Measurements from ENCODE around the gene AUTS2. TPM values are rescaled to one million over a fixed set of nuclear protein-coding genes. Genes with fewer than 3 reads are reported as not detected.

AUTS2 gene
- total RNA-seq, 1 donor from 2014 or later: 9.9 TPM

DNA sequence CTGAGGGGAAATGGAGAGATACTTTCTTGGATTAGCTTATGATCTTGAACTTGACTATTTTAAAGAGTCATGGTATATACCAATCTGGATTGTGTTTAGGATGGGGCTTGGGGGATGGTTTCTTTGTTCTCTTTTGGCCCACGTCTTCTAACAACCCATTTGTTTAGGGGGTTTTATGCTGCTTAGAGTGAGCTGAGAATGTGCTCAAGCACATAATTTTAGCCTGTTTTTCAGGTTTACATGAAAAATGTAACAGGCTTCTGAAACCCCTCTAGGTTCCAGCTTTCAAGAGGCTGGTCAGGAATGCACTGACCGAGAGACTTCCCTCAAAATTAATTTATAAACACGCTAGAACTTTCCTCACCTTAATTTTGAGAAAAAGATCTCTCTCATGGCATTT is 94.3 kb downstream of the AUTS2 start:
- DNase-seq (ENCODE audit: low read depth): no peak
- H3K36me3 ChIP-seq (ENCODE audit: control insufficient read depth, insufficient read depth, low read length): no peaks in the 10 kb centered on the region
- TF ChIP-seq, protein P1, sequence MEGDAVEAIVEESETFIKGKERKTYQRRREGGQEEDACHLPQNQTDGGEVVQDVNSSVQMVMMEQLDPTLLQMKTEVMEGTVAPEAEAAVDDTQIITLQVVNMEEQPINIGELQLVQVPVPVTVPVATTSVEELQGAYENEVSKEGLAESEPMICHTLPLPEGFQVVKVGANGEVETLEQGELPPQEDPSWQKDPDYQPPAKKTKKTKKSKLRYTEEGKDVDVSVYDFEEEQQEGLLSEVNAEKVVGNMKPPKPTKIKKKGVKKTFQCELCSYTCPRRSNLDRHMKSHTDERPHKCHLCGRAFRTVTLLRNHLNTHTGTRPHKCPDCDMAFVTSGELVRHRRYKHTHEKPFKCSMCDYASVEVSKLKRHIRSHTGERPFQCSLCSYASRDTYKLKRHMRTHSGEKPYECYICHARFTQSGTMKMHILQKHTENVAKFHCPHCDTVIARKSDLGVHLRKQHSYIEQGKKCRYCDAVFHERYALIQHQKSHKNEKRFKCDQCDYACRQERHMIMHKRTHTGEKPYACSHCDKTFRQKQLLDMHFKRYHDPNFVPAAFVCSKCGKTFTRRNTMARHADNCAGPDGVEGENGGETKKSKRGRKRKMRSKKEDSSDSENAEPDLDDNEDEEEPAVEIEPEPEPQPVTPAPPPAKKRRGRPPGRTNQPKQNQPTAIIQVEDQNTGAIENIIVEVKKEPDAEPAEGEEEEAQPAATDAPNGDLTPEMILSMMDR (IDR thresholded peaks at IDR 0.05; ENCODE audit: insufficient read depth, low read length, poor library complexity, severe bottlenecking): no peak
- H3K27me3 ChIP-seq (ENCODE audit: control insufficient read depth, insufficient read depth, low read length): no peaks in the 10 kb centered on the region
- H3K4me3 ChIP-seq (ENCODE audit: low read depth, low read length): no peak overlapping the region

DNA sequence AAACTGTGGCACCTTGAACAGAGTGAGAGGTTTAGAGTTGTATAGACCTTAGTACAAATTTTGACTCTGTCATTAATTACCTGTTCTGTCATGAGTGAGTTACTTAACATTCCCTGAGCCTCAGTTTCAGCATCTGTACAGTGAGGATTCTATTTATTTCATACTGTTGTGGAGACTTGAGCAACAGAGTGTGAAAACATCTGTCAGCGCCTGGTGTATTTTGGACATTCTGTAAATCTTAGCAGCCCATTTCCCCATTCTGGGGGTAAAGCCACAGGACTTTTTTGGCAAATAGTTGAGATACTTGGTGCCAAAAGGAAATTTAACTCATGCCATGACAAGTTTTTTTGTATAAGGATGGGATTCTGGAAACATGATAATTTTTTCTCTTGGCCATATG is 94.8 kb downstream of the AUTS2 start:
- no peak for DNase-seq (ENCODE audit: low read depth)
- TF ChIP-seq, protein P1 (IDR thresholded peaks at IDR 0.05; ENCODE audit: insufficient read depth, low read length, poor library complexity, severe bottlenecking): no peak

DNA sequence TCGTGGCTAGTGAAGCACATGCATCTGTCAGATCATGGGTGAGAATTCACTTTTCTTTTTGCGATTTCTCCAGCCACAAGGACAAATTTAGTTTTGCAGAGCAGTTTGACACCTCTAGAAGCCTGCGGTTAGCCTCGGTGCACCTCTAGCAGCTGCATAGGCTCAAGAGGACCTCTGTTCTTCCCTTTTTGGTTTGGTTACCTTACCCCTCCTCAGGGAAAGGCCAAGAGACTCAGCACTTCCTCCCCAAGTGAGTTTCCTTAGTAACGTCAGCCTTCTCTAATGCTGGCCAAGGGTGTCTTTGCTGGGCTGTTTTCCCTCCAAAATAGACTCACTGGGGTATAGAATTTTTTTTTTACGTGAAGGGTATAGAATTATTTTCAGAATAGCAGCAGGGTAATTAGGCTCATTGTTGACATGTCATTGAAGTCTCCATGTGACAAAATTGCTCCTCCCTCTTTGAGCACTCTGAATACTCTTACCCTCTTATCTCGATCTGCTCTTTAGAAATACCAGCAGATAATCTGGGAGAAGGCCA is 97.8 kb downstream of the AUTS2 start:
- TF ChIP-seq, protein P1 (IDR thresholded peaks at IDR 0.05; ENCODE audit: insufficient read depth, low read length, poor library complexity, severe bottlenecking): no peak
- H3K4me3 ChIP-seq (ENCODE audit: low read depth, low read length): no peak overlapping the region

More for the DNA sequence above, 94.8 kb downstream of the AUTS2 start:
- Histone ChIP-seq H3K27me3 (ENCODE audit: control insufficient read depth, insufficient read depth, low read length) (no peaks in the 10 kb centered on the region), H3K4me3 (ENCODE audit: low read depth, low read length) (no peak overlapping the region), H3K36me3 (ENCODE audit: control insufficient read depth, insufficient read depth, low read length) (no peaks in the 10 kb centered on the region)

DNA sequence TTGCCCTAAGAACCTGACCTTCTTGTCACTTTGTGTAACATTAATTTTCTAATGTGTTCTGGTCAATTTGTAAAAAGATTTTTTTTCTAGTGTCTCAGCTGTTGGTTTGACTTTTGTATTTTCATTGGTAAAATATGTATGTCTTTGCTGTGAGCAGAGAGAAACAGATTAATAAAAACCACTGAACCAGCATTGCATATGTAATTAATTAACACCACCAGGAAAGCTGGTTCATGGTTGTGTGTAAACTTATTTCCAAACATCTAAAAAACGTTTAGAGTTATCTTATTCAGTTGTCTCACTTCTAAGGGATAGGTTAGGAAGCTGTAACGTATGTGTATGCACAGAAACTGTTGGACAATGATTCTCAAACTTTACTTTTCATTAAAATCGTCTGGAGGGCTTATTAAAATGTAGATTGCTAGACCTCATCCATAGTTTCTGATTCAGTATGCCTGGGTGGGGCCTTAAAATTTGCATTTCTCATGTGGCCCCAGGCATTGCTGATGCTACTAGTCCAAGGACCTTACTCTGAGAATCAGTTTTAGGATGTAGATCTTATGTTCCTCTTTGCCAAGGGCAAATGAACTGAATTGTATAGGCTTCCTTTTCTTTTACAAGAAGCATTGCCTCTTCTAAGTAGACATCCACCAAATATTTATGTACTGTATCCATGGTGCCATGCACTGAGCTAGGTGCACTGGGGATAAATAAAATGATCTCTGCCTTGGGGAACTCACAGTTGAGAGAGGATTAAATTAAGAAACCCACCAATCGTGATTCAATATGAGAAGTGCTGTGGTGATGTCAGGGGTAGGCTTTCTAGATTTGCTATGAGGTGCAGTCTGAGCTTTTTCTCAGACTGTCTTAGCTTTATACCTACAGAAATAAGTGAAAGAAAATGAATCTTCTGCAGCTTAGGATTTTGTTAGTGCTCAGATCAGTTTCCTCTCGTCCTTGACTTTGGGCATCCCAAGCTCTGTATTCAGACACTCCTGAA is 98.7 kb downstream of the AUTS2 start:
- H3K36me3 ChIP-seq (ENCODE audit: control insufficient read depth, insufficient read depth, low read length): no peaks in the 10 kb centered on the region
- DNase-seq (ENCODE audit: low read depth): no peak
- H3K27me3 ChIP-seq (ENCODE audit: control insufficient read depth, insufficient read depth, low read length): no peaks in the 10 kb centered on the region
- TF ChIP-seq, protein P1 (IDR thresholded peaks at IDR 0.05; ENCODE audit: insufficient read depth, low read length, poor library complexity, severe bottlenecking): no peak
- no peak overlapping the region for H3K4me3 ChIP-seq (ENCODE audit: low read depth, low read length)

More for the DNA sequence above, 97.8 kb downstream of the AUTS2 start:
- DNase-seq (ENCODE audit: low read depth): no peak
- Histone ChIP-seq H3K36me3 (ENCODE audit: control insufficient read depth, insufficient read depth, low read length) (no peaks in the 10 kb centered on the region), H3K27me3 (ENCODE audit: control insufficient read depth, insufficient read depth, low read length) (no peaks in the 10 kb centered on the region)

DNA sequence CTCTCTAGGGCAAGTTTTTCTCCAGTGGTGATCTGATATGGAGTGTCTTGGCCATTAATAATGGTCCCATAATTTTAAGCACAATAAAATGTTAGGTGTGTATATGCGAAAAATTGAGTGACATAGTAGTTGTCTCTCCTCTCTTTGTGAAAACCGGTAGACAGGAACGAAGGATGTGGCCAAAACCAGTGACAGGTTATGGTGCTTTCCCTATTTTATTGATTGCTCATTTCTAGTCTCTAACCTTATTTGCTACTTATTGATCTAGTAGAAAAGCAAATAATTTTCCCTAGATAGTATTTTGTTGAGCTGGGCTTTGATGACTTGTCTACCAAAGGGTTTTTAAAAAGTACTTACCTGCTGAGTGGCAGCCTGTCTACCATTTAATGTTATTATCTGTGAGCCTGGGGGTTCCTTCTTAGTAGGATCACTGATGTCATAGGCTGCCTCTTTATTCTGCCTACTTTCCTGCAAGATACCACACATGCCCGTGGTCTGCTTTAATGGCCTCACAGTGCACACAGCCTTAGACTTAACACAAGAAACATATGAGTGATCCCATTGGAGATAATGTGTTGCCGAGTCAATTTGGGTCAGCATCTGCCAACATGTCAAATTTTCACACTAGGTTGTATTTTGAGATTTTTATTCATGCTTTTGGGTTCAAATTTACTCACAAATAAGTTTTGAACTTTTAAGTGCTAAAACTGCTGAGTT is 100.0 kb downstream of the AUTS2 start:
- no peak for DNase-seq (ENCODE audit: low read depth)
- no peak overlapping the region for H3K4me3 ChIP-seq (ENCODE audit: low read depth, low read length)
- TF ChIP-seq, protein P1 (IDR thresholded peaks at IDR 0.05; ENCODE audit: insufficient read depth, low read length, poor library complexity, severe bottlenecking): no peak
- no peaks in the 10 kb centered on the region for H3K27me3 ChIP-seq (ENCODE audit: control insufficient read depth, insufficient read depth, low read length)
- no peaks in the 10 kb centered on the region for H3K36me3 ChIP-seq (ENCODE audit: control insufficient read depth, insufficient read depth, low read length)

Data from kidney epithelial cell (primary cell).